ENCODE results near the gene BTBD10. TPM values are rescaled to one million over a fixed set of nuclear protein-coding genes. Genes with fewer than 3 reads are reported as not detected.

The BTBD10 gene
- total and polyA plus RNA-seq, 2 of the 13 experiments (the other 11 are each of a cell fraction or from before 2014, with no cell fraction given): 9.8 to 26.6 TPM

DNA sequence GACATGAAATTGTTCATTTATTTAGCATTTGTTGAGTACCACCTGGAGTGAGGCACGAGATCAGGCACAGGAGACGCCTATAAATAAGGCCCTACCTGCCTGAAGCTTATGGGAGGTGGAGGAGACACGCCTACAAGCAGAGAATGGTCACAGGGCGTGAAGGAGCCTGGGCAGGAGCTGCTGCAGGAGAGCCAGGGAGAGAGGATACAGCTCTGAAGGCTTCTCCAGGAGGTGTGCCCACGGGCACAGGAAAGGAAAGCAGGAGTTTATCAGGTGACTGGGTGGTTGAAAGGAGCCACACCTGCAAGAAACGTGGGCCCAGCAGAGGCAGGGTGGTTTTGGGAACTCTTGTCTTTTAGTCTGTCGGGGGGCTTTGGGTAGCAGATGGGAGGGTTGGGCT is 115.1 kb downstream of the BTBD10 start:
- POLR2A ChIA-PET: no interaction called here

More for the DNA sequence above, 115.1 kb downstream of the BTBD10 start:
- Histone ChIP-seq H3K27me3 (ENCODE audit: control insufficient read depth in 1 of 2, insufficient read depth in 2 of 2, low read length in 2 of 2) (no peaks in the 10 kb centered on the region), H3K79me2 (ENCODE audit: insufficient read depth, low read length) (no peaks in the 10 kb centered on the region), H3K9me3 (ENCODE audit: low read length) (no peaks in the 10 kb centered on the region), H4K20me1 (ENCODE audit: insufficient read depth, low read length) (no peaks in the 10 kb centered on the region; the same call in 1 of the 2 replicates), H3K36me3 (replicated peaks in 1 of 2; ENCODE audit: control insufficient read depth in 1 of 2, insufficient read depth in 2 of 2, low read length in 2 of 2) (no peaks in the 10 kb centered on the region), H2AFZ (ENCODE audit: low read length) (no peak overlapping the region), H3K27ac (ENCODE audit: extremely low read length, insufficient read depth, low read length) (no peak overlapping the region), H3K9ac (ENCODE audit: insufficient read depth, low read depth, low read length) (no peak overlapping the region), H3K4me1 (ENCODE audit: insufficient read depth, low read length) (no peaks in the 10 kb centered on the region), H3K4me2 (ENCODE audit: low read depth, low read length) (no peak overlapping the region), H3K4me3 (replicated peaks in 1 of 3; ENCODE audit: insufficient read depth in 1 of 3, low read depth in 2 of 3, low read length in 3 of 3) (no peak overlapping the region)
- CTCF ChIA-PET (ENCODE audit: low intra/inter-chr PET ratio, low total read pairs): no interaction called here
- in situ Hi-C loops (cut with HindIII; ENCODE audit: extremely low pct_ligation_motif_present, low pct_unique_long_range_greater_than_20kb) (loop anchor here (10.0 kb wide), 1 partner anchor 383 kb away; no protein-coding TSS in a partner anchor), intact Hi-C loops (cut with micrococcal nuclease; ENCODE audit: unreplicated experiment) (no loop called here)
- no peak for TF ChIP-seq ZNF775 (CRISPR knock-in tag; IDR thresholded peaks at IDR 0.05; ENCODE audit: borderline replicate concordance)
- no peak for TF ChIP-seq MATR3 (CRISPR knock-in tag; IDR thresholded peaks at IDR 0.05)
- no peak for TF ChIP-seq ZNF343 (CRISPR knock-in tag; IDR thresholded peaks at IDR 0.05)
- TF ChIP-seq AKNA (CRISPR knock-in tag; IDR thresholded peaks at IDR 0.05; ENCODE audit: borderline replicate concordance): no peak
- no peak for TF ChIP-seq ZNF512B (CRISPR knock-in tag; IDR thresholded peaks at IDR 0.05; ENCODE audit: borderline replicate concordance)
- BruUV-seq (replicated peaks): no TSS peak
- FAIRE-seq (no peak), DNase-seq (ENCODE audit: low spot score) (no peak), ATAC-seq (no peak)
- WGBS (ENCODE audit: low lambda C conversion rate): 61% methylated on average over 7 of the region's 7 CpGs

All from HepG2 (cell line).